ENCODE data around the gene SLC22A14.
A peak's percentile ranks its signal among the peaks of the same experiment; 100 is the strongest.

The SLC22A14 gene

GRCh38 chr3:38313695-38314094, 31.6 kb downstream of the SLC22A14 start:
- no peak overlapping the region for H3K4me3 ChIP-seq (replicated peaks in 1 of 2; ENCODE audit: low read depth in 2 of 2, low read length in 2 of 2)
- DNase-seq (ENCODE audit: low read depth in 2 of 2), result no peak
- no peak for TF ChIP-seq CTCF (IDR thresholded peaks at IDR 0.05; ENCODE audit: low read depth, low read length)

GRCh38 chr3:38314112-38314763, 32.1 kb downstream of the SLC22A14 start:
- TF ChIP-seq CTCF (IDR thresholded peaks at IDR 0.05; ENCODE audit: low read depth, low read length), result no peak
- no peak overlapping the region for H3K4me3 ChIP-seq (replicated peaks in 1 of 2; ENCODE audit: low read depth in 2 of 2, low read length in 2 of 2)

GRCh38 chr3:38314764-38315487, 32.8 kb downstream of the SLC22A14 start:
- DNase-seq (ENCODE audit: low read depth in 2 of 2), result no peak
- no peak for TF ChIP-seq CTCF (IDR thresholded peaks at IDR 0.05; ENCODE audit: low read depth, low read length)
- no peak overlapping the region for H3K4me3 ChIP-seq (replicated peaks in 1 of 2; ENCODE audit: low read depth in 2 of 2, low read length in 2 of 2)

More at GRCh38 chr3:38314112-38314763, 32.1 kb downstream of the SLC22A14 start:
- DNase-seq (ENCODE audit: low read depth in 2 of 2), result no peak

GRCh38 chr3:38315488-38316230, 33.6 kb downstream of the SLC22A14 start:
- no peak overlapping the region for H3K4me3 ChIP-seq (replicated peaks in 1 of 2; ENCODE audit: low read depth in 2 of 2, low read length in 2 of 2)
- no peak for DNase-seq (ENCODE audit: low read depth in 2 of 2)
- TF ChIP-seq CTCF (IDR thresholded peaks at IDR 0.05; ENCODE audit: low read depth, low read length), result no peak

GRCh38 chr3:38316356-38317191, 34.5 kb downstream of the SLC22A14 start:
- TF ChIP-seq CTCF (IDR thresholded peaks at IDR 0.05; ENCODE audit: low read depth, low read length), result no peak
- DNase-seq (ENCODE audit: low read depth in 2 of 2), result no peak

GRCh38 chr3:38317192-38317759, 35.2 kb downstream of the SLC22A14 start:
- no peak for TF ChIP-seq CTCF (IDR thresholded peaks at IDR 0.05; ENCODE audit: low read depth, low read length)
- DNase-seq (ENCODE audit: low read depth in 2 of 2), result peak; percentile 15 to 17
- no peak overlapping the region for H3K4me3 ChIP-seq (replicated peaks in 1 of 2; ENCODE audit: low read depth in 2 of 2, low read length in 2 of 2)

More at GRCh38 chr3:38316356-38317191, 34.5 kb downstream of the SLC22A14 start:
- no peak overlapping the region for H3K4me3 ChIP-seq (replicated peaks in 1 of 2; ENCODE audit: low read depth in 2 of 2, low read length in 2 of 2)
